Kasumi-1 (cell line): Measurements from ENCODE around the gene PAX3.

Experiments
- DNase-seq, 2 experiments: peaks; one replicate each; lab custom pipeline; 2025; lab: John Stamatoyannopoulos, UW

PAX3 gene

GRCh38 chr2:222269132-222269531, 29.7 kb downstream of the PAX3 start:
- DNase-seq, result no peak

GRCh38 chr2:222268311-222268990, 30.3 kb downstream of the PAX3 start:
- DNase-seq, result no peak

- DNase-seq, result no peak
These were observed 33.9 kb downstream of the PAX3 start for GRCh38 chr2:222264791-222265320.

GRCh38 chr2:222261504-222261903, 37.3 kb downstream of the PAX3 start:
- no peak for DNase-seq

GRCh38 chr2:222257645-222258044, 41.2 kb downstream of the PAX3 start:
- no peak for DNase-seq

- DNase-seq, result no peak
These were observed 42.5 kb downstream of the PAX3 start for GRCh38 chr2:222256250-222256649.

- DNase-seq, result no peak
These were observed 43.7 kb downstream of the PAX3 start for GRCh38 chr2:222255090-222255489.

GRCh38 chr2:222250313-222250712, 48.5 kb downstream of the PAX3 start:
- DNase-seq, result no peak

- DNase-seq, result no peak
These were observed 49.4 kb downstream of the PAX3 start for GRCh38 chr2:222249444-222249843.

GRCh38 chr2:222248818-222249217, 50.0 kb downstream of the PAX3 start:
- no peak for DNase-seq

GRCh38 chr2:222248256-222248655, 50.5 kb downstream of the PAX3 start:
- DNase-seq, result no peak

GRCh38 chr2:222242532-222242931, 56.3 kb downstream of the PAX3 start:
- DNase-seq, result no peak

- DNase-seq, result no peak
These were observed 57.5 kb downstream of the PAX3 start for GRCh38 chr2:222241128-222241870.

GRCh38 chr2:222240676-222241049, 58.1 kb downstream of the PAX3 start:
- no peak for DNase-seq

GRCh38 chr2:222239945-222240675, 58.7 kb downstream of the PAX3 start:
- no peak for DNase-seq

- no peak for DNase-seq
These were observed 59.7 kb downstream of the PAX3 start for GRCh38 chr2:222239091-222239490.

- DNase-seq, result no peak
These were observed 60.7 kb downstream of the PAX3 start for GRCh38 chr2:222238072-222238471.

- no peak for DNase-seq
These were observed 66.0 kb downstream of the PAX3 start for GRCh38 chr2:222232839-222233238.

- no peak for DNase-seq
These were observed 66.4 kb downstream of the PAX3 start for GRCh38 chr2:222232372-222232771.

GRCh38 chr2:222228054-222228453, 70.7 kb downstream of the PAX3 start:
- no peak for DNase-seq

- no peak for DNase-seq
These were observed 80.0 kb downstream of the PAX3 start for GRCh38 chr2:222218786-222219185.

- DNase-seq, result no peak
These were observed 81.1 kb downstream of the PAX3 start for GRCh38 chr2:222217712-222218111.

- peak; percentile 1 for DNase-seq
These were observed 83.9 kb downstream of the PAX3 start for GRCh38 chr2:222214885-222215284.
